ENCODE data around the gene MBP. TPM values are rescaled to one million over a fixed set of nuclear protein-coding genes. Genes with fewer than 3 reads are reported as not detected.
A peak's percentile ranks its signal among the peaks of the same experiment; 100 is the strongest.
"Not testable (repeated sequence)": the region's sequence is repeated elsewhere in the genome, so short reads cannot be mapped to it uniquely, and the experiment has no call there.

The MBP gene
- total RNA-seq, 1 donor: 25.8 TPM

DNA sequence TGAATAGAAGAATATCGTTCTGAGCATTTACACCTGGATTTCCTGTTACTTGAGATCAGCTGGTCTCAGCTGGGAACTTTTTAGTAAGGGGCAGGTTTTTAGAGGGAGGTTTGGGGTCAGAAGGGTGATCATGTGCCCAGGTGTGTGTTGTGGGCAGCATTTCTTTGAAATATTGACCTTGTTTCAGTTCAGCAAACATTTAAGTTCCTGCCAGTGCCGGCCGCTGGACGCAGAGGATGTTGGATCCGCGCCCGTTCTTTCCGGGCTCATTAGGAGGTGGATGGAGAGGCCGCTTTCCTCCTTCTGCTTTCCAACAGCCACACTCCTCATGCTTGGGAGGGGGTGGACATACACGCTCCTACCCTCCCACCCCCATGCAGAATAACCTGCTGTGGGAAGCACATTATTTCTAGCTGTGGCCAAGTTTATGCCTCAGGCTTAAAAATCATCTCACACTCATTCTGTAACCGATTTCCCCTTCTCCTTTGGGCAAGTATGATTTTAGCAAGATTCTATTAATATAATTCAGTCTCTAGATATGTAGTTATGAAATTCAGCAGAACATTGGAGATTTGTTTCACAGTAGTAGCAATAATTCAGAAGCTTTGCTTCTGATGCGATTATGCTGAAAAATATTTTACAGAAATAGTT lies 178.9 kb downstream of the MBP start:
- no peak for TF ChIP-seq CTCF (IDR thresholded peaks at IDR 0.05; ENCODE audit: insufficient read depth, low read length)
- no peak overlapping the region for H3K4me3 ChIP-seq (ENCODE audit: low read depth, low read length)
- DNase-seq (ENCODE audit: low read depth): peak; percentile 51

- no peak overlapping the region for H3K4me3 ChIP-seq (ENCODE audit: low read depth, low read length)
- no peak for TF ChIP-seq CTCF (IDR thresholded peaks at IDR 0.05; ENCODE audit: insufficient read depth, low read length)
- peak; percentile 21 for DNase-seq (ENCODE audit: low read depth)
Observed at GRCh38 chr18:76953156-76953555, 179.4 kb downstream of the MBP start.

- no peak for TF ChIP-seq CTCF (IDR thresholded peaks at IDR 0.05; ENCODE audit: insufficient read depth, low read length)
Observed at GRCh38 chr18:76952747-76953146, 179.8 kb downstream of the MBP start.

GRCh38 chr18:76951456-76952247 lies 180.9 kb downstream of the MBP start:
- no peak for DNase-seq (ENCODE audit: low read depth)
- TF ChIP-seq CTCF (IDR thresholded peaks at IDR 0.05; ENCODE audit: insufficient read depth, low read length): no peak
- no peak overlapping the region for H3K4me3 ChIP-seq (ENCODE audit: low read depth, low read length)

More at GRCh38 chr18:76952747-76953146, 179.8 kb downstream of the MBP start:
- no peak overlapping the region for H3K4me3 ChIP-seq (ENCODE audit: low read depth, low read length)
- no peak for DNase-seq (ENCODE audit: low read depth)

GRCh38 chr18:76948345-76948744 lies 184.2 kb downstream of the MBP start:
- TF ChIP-seq CTCF (IDR thresholded peaks at IDR 0.05; ENCODE audit: insufficient read depth, low read length): no peak
- no peak overlapping the region for H3K4me3 ChIP-seq (ENCODE audit: low read depth, low read length)
- DNase-seq (ENCODE audit: low read depth): no peak

- not testable (repeated sequence) for DNase-seq (ENCODE audit: low read depth); H3K4me3 ChIP-seq (ENCODE audit: low read depth, low read length)
Observed at GRCh38 chr18:76944346-76944745, 188.2 kb downstream of the MBP start.

DNA sequence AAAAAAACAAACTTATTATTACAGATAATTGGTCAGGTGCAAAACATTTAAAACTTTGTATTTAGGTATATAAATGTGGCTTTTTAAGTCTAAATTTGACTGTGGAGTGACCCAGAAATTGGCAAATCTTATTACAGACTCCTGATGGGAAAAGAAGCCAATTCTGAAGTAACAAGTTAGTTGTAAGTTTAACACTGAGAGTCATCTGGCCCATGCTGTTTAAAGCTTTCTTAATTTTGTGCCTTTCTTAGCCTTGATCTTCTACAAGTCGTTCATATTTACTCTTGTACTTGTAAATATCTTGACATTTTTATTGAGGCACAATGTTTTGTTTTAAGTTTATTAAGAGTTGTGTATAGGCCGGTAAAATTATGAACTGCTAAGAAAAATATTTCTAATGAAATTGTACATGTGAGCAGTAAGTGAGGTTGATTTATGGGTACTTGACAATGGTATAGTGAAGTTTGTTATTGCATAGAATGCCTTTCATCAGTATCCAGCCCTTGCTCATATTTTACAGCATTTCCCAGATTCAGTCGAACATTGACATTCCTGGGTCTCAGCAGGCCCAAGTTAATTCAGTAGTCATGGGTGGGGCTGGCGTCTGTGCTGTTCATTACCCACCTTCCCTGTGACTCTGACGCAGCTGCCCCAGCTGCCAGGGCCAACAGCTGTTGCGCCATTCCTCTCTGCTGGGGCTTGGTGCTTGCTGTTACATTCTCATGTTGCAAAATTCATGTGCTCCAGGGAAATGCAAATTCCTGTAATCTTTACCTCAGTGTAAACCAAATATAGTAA lies 188.8 kb downstream of the MBP start:
- H3K4me3 ChIP-seq (ENCODE audit: low read depth, low read length): no peak overlapping the region
- no peak for TF ChIP-seq CTCF (IDR thresholded peaks at IDR 0.05; ENCODE audit: insufficient read depth, low read length)
- DNase-seq (ENCODE audit: low read depth): peak; percentile 89

All from fibroblast of the aortic adventitia (primary cell).